Osteoblast (primary cell): Measurements from ENCODE around the gene AFAP1. TPM values are rescaled to one million over a fixed set of nuclear protein-coding genes. Genes with fewer than 3 reads are reported as not detected.

ENCODE experiments used
- DNase-seq: peaks from one replicate; pipeline ENCODE4 v3.0.0; 2011; ENCODE audit warnings: low spot score, mixed read lengths; ENCODE audit not compliant: insufficient read length; ENCODE audit errors: missing footprints
- H2AFZ ChIP-seq: 2 replicates; pipeline ENCODE4 v1.6.0; 2011; ENCODE audit warnings: mild to moderate bottlenecking, low read length
- H3K27ac ChIP-seq: 2 replicates; pipeline ENCODE4 v1.5.1; 2011; ENCODE audit warnings: mild to moderate bottlenecking, low read depth, low read length, moderate library complexity
- H3K27me3 ChIP-seq: 2 replicates; pipeline ENCODE4 v1.6.0; 2012; ENCODE audit warnings: mild to moderate bottlenecking, control low read depth, inconsistent platforms, low read length, moderate library complexity; ENCODE audit not compliant: insufficient read depth
- H3K36me3 ChIP-seq: 2 replicates; pipeline ENCODE4 v1.5.1; 2011; ENCODE audit warnings: mild to moderate bottlenecking, low read length, control low read depth, moderate library complexity; ENCODE audit not compliant: insufficient read depth
- H3K4me1 ChIP-seq: 2 replicates; pipeline ENCODE4 v1.5.1; 2011; ENCODE audit warnings: mild to moderate bottlenecking, low read length, control low read depth, moderate library complexity; ENCODE audit not compliant: insufficient read depth
- H3K4me2 ChIP-seq: 2 replicates; pipeline ENCODE4 v1.6.0; 2011; ENCODE audit warnings: mild to moderate bottlenecking, low read length; ENCODE audit not compliant: insufficient read depth
- H3K4me3 ChIP-seq: fragments of 200-600 bp; sonication (generic); 3 replicates; pipeline ENCODE4 v1.5.1; 2012; ENCODE audit warnings: mild to moderate bottlenecking, low read length, inconsistent platforms; ENCODE audit not compliant: insufficient read depth
- H3K79me2 ChIP-seq: 2 replicates; pipeline ENCODE4 v1.6.0; 2012; ENCODE audit warnings: mild to moderate bottlenecking, low read length, control low read depth, inconsistent platforms; ENCODE audit not compliant: insufficient read depth
- H3K9me3 ChIP-seq: 2 replicates; pipeline ENCODE4 v1.5.1; 2011; ENCODE audit warnings: low read depth, low read length, control low read depth
- H4K20me1 ChIP-seq: 2 replicates; pipeline ENCODE4 v1.6.0; 2012; ENCODE audit warnings: mild to moderate bottlenecking, low read length, control low read depth; ENCODE audit not compliant: insufficient read depth
- CTCF ChIP-seq: IDR thresholded peaks from 2 replicates; pipeline ENCODE4 v1.5.1; 2011; ENCODE audit warnings: mild to moderate bottlenecking, low read depth, low read length, moderate library complexity; ENCODE audit errors: extremely low read depth
- total RNA-seq: library from RNA; depleted of rRNA; stranded (reverse); fragments of >200 nt; gene quantifications from 2 replicates; pipeline ENCODE4 v1.2.3, GENCODE V29; 2012

The AFAP1 gene
- total RNA-seq, 1 donor, result 101 TPM

- H3K79me2 ChIP-seq, result no peaks in the 10 kb centered on the region
- H3K9me3 ChIP-seq, result no peaks in the 10 kb centered on the region
- H3K4me3 ChIP-seq, result no peak overlapping the region
- peak; percentile 83 for DNase-seq
- no peaks in the 10 kb centered on the region for H3K27me3 ChIP-seq
- H3K36me3 ChIP-seq, result no peaks in the 10 kb centered on the region
- H3K27ac ChIP-seq, result no peak overlapping the region
- H4K20me1 ChIP-seq, result no peaks in the 10 kb centered on the region
- no peak overlapping the region for H2AFZ ChIP-seq
- TF ChIP-seq CTCF, result no peak
- no peak overlapping the region for H3K4me2 ChIP-seq
- peaks cover 30% of the 10 kb centered on the region for H3K4me1 ChIP-seq
These were observed 26.8 kb upstream of the AFAP1 start for GRCh38 chr4:7966281-7967062.

GRCh38 chr4:7964890-7965662, 25.4 kb upstream of the AFAP1 start:
- H2AFZ ChIP-seq, result no peak overlapping the region
- H3K4me1 ChIP-seq, result peaks cover 33% of the 10 kb centered on the region
- H3K4me2 ChIP-seq, result no peak overlapping the region
- H3K27me3 ChIP-seq, result no peaks in the 10 kb centered on the region
- no peak for TF ChIP-seq CTCF
- no peak overlapping the region for H3K4me3 ChIP-seq
- H3K9me3 ChIP-seq, result no peaks in the 10 kb centered on the region
- H3K79me2 ChIP-seq, result no peaks in the 10 kb centered on the region
- H3K27ac ChIP-seq, result no peak overlapping the region
- DNase-seq, result peak; percentile 38
- no peaks in the 10 kb centered on the region for H3K36me3 ChIP-seq
- H4K20me1 ChIP-seq, result no peaks in the 10 kb centered on the region

GRCh38 chr4:7964459-7964858, 24.8 kb upstream of the AFAP1 start:
- TF ChIP-seq CTCF, result no peak
- H3K4me3 ChIP-seq, result no peak overlapping the region
- no peaks in the 10 kb centered on the region for H3K9me3 ChIP-seq
- DNase-seq, result peak; percentile 79
- no peaks in the 10 kb centered on the region for H4K20me1 ChIP-seq
- no peak overlapping the region for H3K4me2 ChIP-seq
- no peaks in the 10 kb centered on the region for H3K27me3 ChIP-seq
- H3K27ac ChIP-seq, result no peak overlapping the region
- no peaks in the 10 kb centered on the region for H3K36me3 ChIP-seq
- H3K4me1 ChIP-seq, result peaks cover 30% of the 10 kb centered on the region
- no peaks in the 10 kb centered on the region for H3K79me2 ChIP-seq
- H2AFZ ChIP-seq, result no peak overlapping the region

- TF ChIP-seq CTCF, result no peak
These were observed 24.0 kb upstream of the AFAP1 start for GRCh38 chr4:7963691-7964090.

More at GRCh38 chr4:7963691-7964090, 24.0 kb upstream of the AFAP1 start:
- no peak overlapping the region for H3K27ac ChIP-seq
- no peaks in the 10 kb centered on the region for H3K9me3 ChIP-seq
- no peak overlapping the region for H3K4me2 ChIP-seq
- peaks cover 27% of the 10 kb centered on the region for H3K4me1 ChIP-seq
- peak; percentile 53 for DNase-seq
- no peaks in the 10 kb centered on the region for H4K20me1 ChIP-seq
- no peak overlapping the region for H2AFZ ChIP-seq
- no peak overlapping the region for H3K4me3 ChIP-seq
- H3K36me3 ChIP-seq, result no peaks in the 10 kb centered on the region
- no peaks in the 10 kb centered on the region for H3K79me2 ChIP-seq
- H3K27me3 ChIP-seq, result no peaks in the 10 kb centered on the region
